GM12878 (cell line): ENCODE results near the gene TRUB1. TPM values are rescaled to one million over a fixed set of nuclear protein-coding genes. Genes with fewer than 3 reads are reported as not detected.

Source experiments
- ATAC-seq: fragments of 200-7000 bp; cut with Tn5 transposase; 3 replicates; pipeline ENCODE4 v1.9.1; 2020; ENCODE audit warnings: mild to moderate bottlenecking, moderate library complexity
- BruUV-seq: library from RNA; stranded (reverse); fragments of 400-500 nt; replicated peaks from 2 replicates; lab custom pipeline; 2021; lab: Mats Ljungman, UMichigan
- CTCF ChIA-PET: fragments of 300-600 bp; sonication (Branson Sonifier 250); formaldehyde crosslinking; extraction: SDS; loops from one replicate; lab custom pipeline; 2021; ENCODE audit warnings: inconsistent platforms; lab: Yijun Ruan, JAX
- POLR2A ChIA-PET: fragments of 350-600 bp; formaldehyde crosslinking; extraction: SDS; loops from one replicate; lab custom pipeline; 2021; ENCODE audit warnings: inconsistent platforms; lab: Charles Lee
- RAD21 ChIA-PET: fragments of 300-600 bp; sonication (Branson Sonifier 250); formaldehyde crosslinking; loops from one replicate; lab custom pipeline; 2023; ENCODE audit warnings: antibody characterized with exemption; ENCODE audit not compliant: unreplicated experiment; lab: Charles Lee
- SMC1A ChIA-PET: fragments of 300-600 bp; sonication (Branson Sonifier 250); formaldehyde crosslinking; loops from one replicate; lab custom pipeline; 2023; ENCODE audit not compliant: unreplicated experiment, uncharacterized antibody; lab: Charles Lee
- DNase-seq: peaks from one replicate; pipeline ENCODE4 v3.0.0-alpha.2; 2011; ENCODE audit warnings: low read depth, low spot score
- FAIRE-seq: peaks from 3 replicates; lab custom pipeline; 2011; peaks lifted over from hg19 to GRCh38; lab: Jason Lieb, UNC
- H2AFZ ChIP-seq: 2 replicates; pipeline ENCODE4 v1.6.0; 2011; ENCODE audit warnings: low read depth, low read length, control low read depth; ENCODE audit not compliant: control insufficient read depth
- H3K27ac ChIP-seq: 2 replicates; pipeline ENCODE4 v1.5.1; 2011; ENCODE audit warnings: control low read depth; ENCODE audit not compliant: control insufficient read depth, insufficient read depth
- H3K27me3 ChIP-seq, 2 experiments: replicated peaks in 1 of 2; 2 replicates each; pipeline versions ENCODE4 v1.6.0 to v1.6.1; 2011; ENCODE audit warnings: low read length in 1 of 2; ENCODE audit not compliant: control insufficient read depth in 2 of 2, insufficient read depth in 2 of 2
- H3K36me3 ChIP-seq, 2 experiments: 2 replicates each; pipeline ENCODE4 v1.5.1; 2011; ENCODE audit warnings: low read length in 1 of 2; ENCODE audit not compliant: control insufficient read depth in 2 of 2, insufficient read depth in 2 of 2
- H3K4me1 ChIP-seq: 2 replicates; pipeline ENCODE4 v1.6.1; 2011; ENCODE audit warnings: mild to moderate bottlenecking, low read length, moderate library complexity, mixed read lengths; ENCODE audit not compliant: control insufficient read depth, insufficient read depth
- H3K4me2 ChIP-seq: 2 replicates; pipeline ENCODE4 v1.6.0; 2011; ENCODE audit warnings: control low read depth; ENCODE audit not compliant: control insufficient read depth, insufficient read depth
- H3K4me3 ChIP-seq: fragments of 200-600 bp; sonication (generic); 2 replicates; pipeline ENCODE4 v1.5.1; 2016
- H3K79me2 ChIP-seq: 2 replicates; pipeline ENCODE4 v1.6.0; 2011; ENCODE audit warnings: low read length; ENCODE audit not compliant: control insufficient read depth, insufficient read depth
- H3K9ac ChIP-seq: 2 replicates; pipeline ENCODE4 v1.8.0; 2011; ENCODE audit warnings: low read length, control low read depth, mixed read lengths; ENCODE audit not compliant: control insufficient read depth, insufficient read depth
- H3K9me3 ChIP-seq: replicated peaks from 3 replicates; pipeline ENCODE4 v1.5.1; 2011; ENCODE audit warnings: mild to moderate bottlenecking, low read length; ENCODE audit not compliant: control insufficient read depth, insufficient read depth
- H4K20me1 ChIP-seq: 2 replicates; pipeline ENCODE4 v1.6.0; 2011; ENCODE audit not compliant: control insufficient read depth, insufficient read depth
- ASH2L ChIP-seq: fragments of 300-600, 200-600 bp; sonication (generic); IDR thresholded peaks from 2 replicates; pipeline ENCODE4 v1.6.1; 2017; ENCODE audit warnings: low read depth, mild to moderate bottlenecking, borderline replicate concordance
- BHLHE40 ChIP-seq, 2 experiments: fragments of 450-650 bp in 1 of 2; IDR thresholded peaks; 2 replicates each; pipeline ENCODE4 v1.6.1; 2011 to 2017; ENCODE audit warnings: low read depth in 2 of 2, borderline replicate concordance in 1 of 2, improper control_type of control experiment in 1 of 2, low read length in 1 of 2, mild to moderate bottlenecking in 1 of 2
- CREM ChIP-seq: IDR thresholded peaks from 2 replicates; pipeline ENCODE4 v1.6.1; 2014; ENCODE audit warnings: antibody characterized with exemption, low read depth
- E4F1 ChIP-seq: fragments of 450-650 bp; IDR thresholded peaks from 2 replicates; pipeline ENCODE4 v1.6.1; 2018; ENCODE audit warnings: borderline replicate concordance, mild to moderate bottlenecking; ENCODE audit not compliant: partially characterized antibody
- GABPA ChIP-seq: IDR thresholded peaks from 2 replicates; pipeline ENCODE4 v1.6.1; 2014; ENCODE audit warnings: antibody characterized with exemption, low read depth, mild to moderate bottlenecking, inconsistent platforms
- RB1 ChIP-seq: fragments of 450-650 bp; formaldehyde crosslinking; IDR thresholded peaks from 2 replicates; pipeline ENCODE4 v1.6.1; 2017; ENCODE audit warnings: mild to moderate bottlenecking, borderline replicate concordance
- RELA ChIP-seq: fragments of 450-650 bp; IDR thresholded peaks from 2 replicates; pipeline ENCODE4 v1.8.0; 2014; ENCODE audit warnings: borderline replicate concordance; ENCODE audit not compliant: partially characterized antibody
- SMARCA5 ChIP-seq: fragments of 450-650 bp; IDR thresholded peaks from 2 replicates; pipeline ENCODE4 v1.6.1; 2017; ENCODE audit warnings: mild to moderate bottlenecking
- STAT1 ChIP-seq: fragments of 450-650 bp; conservative IDR thresholded peaks from 2 replicates; pipeline ENCODE4 v1.6.1; 2014; ENCODE audit warnings: antibody characterized with exemption, mild to moderate bottlenecking
- TAF1 ChIP-seq: IDR thresholded peaks from 2 replicates; pipeline ENCODE4 v1.6.1; 2011; ENCODE audit warnings: mild to moderate bottlenecking, low read depth, low read length, borderline replicate concordance
- YBX1 ChIP-seq: fragments of 450-650 bp; IDR thresholded peaks from 2 replicates; pipeline ENCODE4 v1.6.1; 2016; ENCODE audit warnings: antibody characterized with exemption
- ZNF274 ChIP-seq: IDR thresholded peaks from one replicate; pipeline ENCODE4 v1.8.0; 2011; ENCODE audit not compliant: insufficient read length, insufficient read depth
- ZNF622 ChIP-seq: fragments of 450-650 bp; IDR thresholded peaks from 2 replicates; pipeline ENCODE4 v1.6.1; 2017; ENCODE audit warnings: mild to moderate bottlenecking, inconsistent platforms
- WGBS: methylation state at CpG from one replicate; pipeline ENCODE4 v1.1.6; 2016; ENCODE audit warnings: low lambda C conversion rate; ENCODE audit not compliant: insufficient replicate concordance, insufficient coverage; ENCODE audit errors: missing lambda C conversion rate; 5-methylcytosine and 5-hydroxymethylcytosine counted together
- in situ Hi-C: fragments of 300-500 bp; cut with MboI; formaldehyde crosslinking; loops from 9 replicates; pipeline ENCODE4 v1.14.3; 2018; ENCODE audit warnings: mixed read lengths
- intact Hi-C: fragments of 100-400 bp; cut with micrococcal nuclease; formaldehyde crosslinking; loops from one replicate; pipeline ENCODE4 v1.14.2; 2022; ENCODE audit not compliant: unreplicated experiment
- polyA plus RNA-seq, 11 experiments: library from polyadenylated mRNA; depleted of rRNA in 4 of 11; unstranded in 6 of 11; stranded (reverse) in 5 of 11; fragments of >200 nt; fragmentation: Nextera tagmentation in 4 of 11; fragmentation: Illumina TruSeq in 1 of 11; extraction: Ambion mirVana in 4 of 11; extraction: Trizol in 1 of 11; gene quantifications; 1 replicate in 1 of 11; 2 replicates in 10 of 11; pipeline versions ENCODE4 v1.2.1 to v1.2.3, GENCODE V29; 2011 to 2016; ENCODE audit warnings: inconsistent platforms in 2 of 11, missing spikeins in 2 of 11, low read depth in 1 of 11
- total RNA-seq, 4 experiments: library from RNA; depleted of rRNA in 3 of 4; stranded (reverse); fragments of >200 nt in 3 of 4; fragmentation: Illumina TruSeq in 1 of 4; extraction: Trizol in 1 of 4; gene quantifications; 2 replicates each; pipeline versions ENCODE4 v1.2.1 to v1.2.3, GENCODE V29; 2013 to 2021
- TF ChIP-seq, protein P1 (sequence below): IDR thresholded peaks from 2 replicates; pipeline ENCODE4 v1.6.1; 2011; ENCODE audit warnings: low read depth, low read length, improper control_type of control experiment, borderline replicate concordance

Gene TRUB1
- total and polyA plus RNA-seq, 10 of the 15 experiments (the other 5 are each of a cell fraction or from before 2014, with no cell fraction given): 8.1 to 24.0 (median 15.9) TPM

- BruUV-seq: no TSS peak
- SMC1A ChIA-PET: interaction anchor here (0.6 kb wide), 1 partner anchor 58 kb away, joined by 3 read pairs; no protein-coding TSS in a partner anchor
These were observed 20.5 kb upstream of the TRUB1 start for GRCh38 chr10:114917459-114917858.

DNA sequence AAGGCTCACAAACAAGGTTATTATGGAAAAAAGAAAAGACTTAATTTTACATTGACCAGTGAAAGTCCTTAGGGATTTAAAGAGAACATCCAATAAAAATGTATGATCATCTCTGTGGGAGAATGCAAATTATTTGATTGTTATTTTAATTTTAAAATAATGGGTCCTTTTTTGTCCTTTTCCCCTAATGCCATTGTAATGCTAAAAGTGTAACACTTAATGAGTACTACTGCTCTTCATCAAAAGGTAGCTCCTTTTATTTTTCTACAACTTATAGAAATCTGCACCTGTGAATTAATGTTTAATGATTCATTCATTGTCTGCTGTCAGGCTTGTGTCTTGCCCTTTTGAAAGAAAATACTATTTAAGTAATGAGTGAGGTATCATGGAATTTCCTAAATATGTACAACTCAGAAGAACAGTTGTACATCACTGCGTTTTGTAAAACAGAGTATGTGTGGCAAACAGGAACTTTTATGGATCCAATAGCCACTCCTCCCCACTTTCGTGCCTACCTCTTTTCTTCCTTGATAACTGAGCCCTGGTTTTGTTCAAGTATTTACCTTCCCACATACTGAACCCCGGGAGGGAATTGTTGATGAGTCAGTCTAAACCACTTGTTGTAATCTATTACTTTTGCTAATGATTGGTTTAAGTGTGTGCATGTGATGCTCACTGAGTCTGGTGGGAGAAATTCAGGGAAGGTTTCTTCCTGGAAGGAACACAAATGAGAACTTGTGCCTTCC, 19.9 kb upstream of the TRUB1 start:
- no TSS peak for BruUV-seq
- Histone ChIP-seq H2AFZ (peak overlapping the region; percentile 12; the same call in 1 of the 2 replicates), H3K36me3 (no peaks in the 10 kb centered on the region), H3K27ac (no peak overlapping the region), H3K79me2 (no peaks in the 10 kb centered on the region), H3K4me2 (no peak overlapping the region), H3K4me1 (peaks cover 3% of the 10 kb centered on the region; the same call in 1 of the 2 replicates), H3K9me3 (no peaks in the 10 kb centered on the region), H3K9ac (no peak overlapping the region), H3K27me3 (no peaks in the 10 kb centered on the region), H3K4me3 (no peak overlapping the region), H4K20me1 (no peaks in the 10 kb centered on the region)
- ATAC-seq: no peak
- POLR2A ChIA-PET: no interaction called here
- DNase-seq: no peak
- WGBS: 8% methylated on average over 3 of the region's 3 CpGs
- RAD21 ChIA-PET: no interaction called here
- intact Hi-C loops (no loop called here), in situ Hi-C loops (no loop called here)
- SMC1A ChIA-PET: interaction anchor here (0.6 kb wide), 1 partner anchor 57 kb away, joined by 3 read pairs; no protein-coding TSS in a partner anchor
- no peak for FAIRE-seq
- CTCF ChIA-PET: no interaction called here
- TF ChIP-seq ASH2L (no peak), BHLHE40 (IDR thresholded peaks at IDR 0.05; ENCODE audit: borderline replicate concordance in 1 of 2, low read depth in 2 of 2, low read length in 1 of 2) (no peak), ZNF622 (no peak), CREM (no peak), GABPA (no peak), E4F1 (no peak), TAF1 (no peak), STAT1 (no peak), RB1 (no peak), RELA (no peak), YBX1 (no peak), ZNF274 (no peak)
- TF ChIP-seq, protein P1, sequence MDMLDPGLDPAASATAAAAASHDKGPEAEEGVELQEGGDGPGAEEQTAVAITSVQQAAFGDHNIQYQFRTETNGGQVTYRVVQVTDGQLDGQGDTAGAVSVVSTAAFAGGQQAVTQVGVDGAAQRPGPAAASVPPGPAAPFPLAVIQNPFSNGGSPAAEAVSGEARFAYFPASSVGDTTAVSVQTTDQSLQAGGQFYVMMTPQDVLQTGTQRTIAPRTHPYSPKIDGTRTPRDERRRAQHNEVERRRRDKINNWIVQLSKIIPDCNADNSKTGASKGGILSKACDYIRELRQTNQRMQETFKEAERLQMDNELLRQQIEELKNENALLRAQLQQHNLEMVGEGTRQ: no peak

More at GRCh38 chr10:114917459-114917858, 20.5 kb upstream of the TRUB1 start:
- Histone ChIP-seq H3K4me2 (no peak overlapping the region), H3K4me3 (no peak overlapping the region), H3K9ac (no peak overlapping the region), H4K20me1 (no peaks in the 10 kb centered on the region), H3K4me1 (peaks cover 3% of the 10 kb centered on the region; the same call in 1 of the 2 replicates), H3K36me3 (no peaks in the 10 kb centered on the region), H2AFZ (no peak overlapping the region), H3K27me3 (no peaks in the 10 kb centered on the region), H3K9me3 (no peaks in the 10 kb centered on the region), H3K79me2 (no peaks in the 10 kb centered on the region), H3K27ac (no peak overlapping the region)
- TF ChIP-seq RB1 (no peak), SMARCA5 (no peak)
- 44% methylated on average over 1 of the region's 1 CpG for WGBS
- ATAC-seq (no peak), FAIRE-seq (no peak), DNase-seq (no peak)
- in situ Hi-C loops: no loop called here
- intact Hi-C loops: no loop called here
- ChIA-PET POLR2A (no interaction called here), CTCF (no interaction called here), RAD21 (no interaction called here)
